GM19468 (cell line): ENCODE measurements around the gene IL17RD.

Experiments used
- ATAC-seq: cut with Tn5 transposase; IDR thresholded peaks from one replicate; pipeline ENCODE4 v1.9.1; 2021; ENCODE audit warnings: mild to moderate bottlenecking, moderate library complexity, moderate number of reproducible peaks; ENCODE audit not compliant: unreplicated experiment; ENCODE audit errors: extremely low read depth

Gene IL17RD

DNA sequence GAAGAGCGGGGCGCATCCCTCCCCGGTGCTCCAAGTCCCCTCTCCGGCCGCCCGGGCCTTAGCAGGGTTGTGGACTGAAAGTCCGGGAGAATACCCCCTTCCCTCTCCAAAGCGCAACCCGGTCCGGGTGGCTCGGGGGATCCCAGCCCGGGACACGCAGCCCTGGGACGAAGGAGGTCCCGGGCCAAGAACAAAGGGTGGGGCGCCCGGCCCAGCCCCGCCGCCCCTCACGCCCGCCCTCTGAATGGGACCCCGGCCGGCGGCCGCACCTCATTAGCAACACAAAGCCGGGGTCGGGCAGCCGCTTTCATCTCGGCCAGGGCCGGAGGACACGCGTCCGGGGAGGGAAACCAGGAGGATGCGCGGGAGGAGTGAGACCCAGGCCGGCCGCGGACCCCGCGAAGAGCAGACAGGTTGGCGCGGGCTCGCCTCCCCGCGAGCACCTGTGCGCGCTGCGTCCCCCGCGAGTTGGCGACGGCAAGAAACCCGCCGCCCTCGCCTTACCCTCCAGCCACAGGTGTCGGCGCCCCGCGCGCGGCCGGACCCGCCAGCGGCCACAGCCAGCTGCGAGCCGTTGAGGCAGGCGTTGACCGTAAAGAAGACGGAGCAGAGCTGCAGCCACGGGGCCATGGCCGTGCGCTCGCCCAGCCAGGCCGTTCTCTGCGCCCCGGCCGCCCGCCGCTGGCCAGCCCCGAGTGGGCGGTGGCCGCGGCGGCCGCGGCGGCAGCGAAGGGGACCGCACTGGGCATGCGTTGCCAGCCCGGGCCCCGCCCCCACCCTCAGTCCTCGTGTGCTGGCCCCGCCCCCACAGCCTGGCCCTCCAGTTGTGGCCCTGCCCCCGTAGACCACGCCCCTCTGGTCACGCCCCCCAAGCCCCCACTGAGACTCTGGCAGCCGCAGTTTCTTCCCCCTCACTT is at the start of gene IL17RD:
Gene IL17RD (minus strand): TSS at position 697 of the 917 bp plus-strand sequence. CDS start 67 bp downstream, at position 630.
- no peak for ATAC-seq

DNA sequence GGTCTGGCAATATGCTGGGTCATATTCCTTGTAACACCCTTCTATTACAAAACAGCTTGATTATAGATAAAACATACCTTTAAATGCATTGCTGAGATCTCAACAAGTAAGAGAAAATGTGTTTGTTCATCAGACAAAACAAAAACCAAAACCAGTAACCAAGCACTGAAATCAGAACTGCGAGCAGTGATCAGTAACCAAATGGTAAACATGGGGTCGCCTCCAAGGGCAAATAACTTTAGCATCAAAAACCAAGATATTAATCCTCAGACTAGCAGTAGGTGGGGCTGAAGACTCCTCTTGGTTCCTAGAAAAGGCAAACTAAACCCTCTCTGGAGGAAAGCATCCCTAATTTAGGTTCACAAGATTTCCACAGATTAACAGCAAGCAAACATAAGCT is 41.3 kb upstream of the IL17RD start:
- ATAC-seq, result no peak

DNA sequence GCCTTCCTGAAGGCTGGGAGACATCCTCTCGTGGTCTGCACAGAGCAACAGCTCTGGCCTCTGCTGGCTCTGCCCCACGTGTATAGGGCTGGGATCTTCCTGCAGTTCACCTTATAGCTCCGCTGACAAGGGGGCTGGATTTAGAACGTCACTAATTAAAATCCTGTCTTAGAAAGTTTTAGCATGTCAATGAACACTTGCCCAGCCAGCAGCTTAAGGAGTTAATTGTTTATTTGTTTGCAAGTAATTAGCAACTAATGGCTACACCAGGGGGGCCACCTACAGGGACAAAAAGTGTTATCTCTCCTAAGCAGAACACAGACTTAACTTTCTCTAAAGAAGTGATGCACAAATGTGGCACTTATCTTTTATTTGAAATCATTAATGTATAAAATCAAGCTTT is 34.7 kb upstream of the IL17RD start, which contains the start of gene HESX1:
Gene HESX1 (minus strand): TSS at position 84 of the 403 bp plus-strand sequence. CDS start 60 bp downstream, at position 24.
- no peak for ATAC-seq

DNA sequence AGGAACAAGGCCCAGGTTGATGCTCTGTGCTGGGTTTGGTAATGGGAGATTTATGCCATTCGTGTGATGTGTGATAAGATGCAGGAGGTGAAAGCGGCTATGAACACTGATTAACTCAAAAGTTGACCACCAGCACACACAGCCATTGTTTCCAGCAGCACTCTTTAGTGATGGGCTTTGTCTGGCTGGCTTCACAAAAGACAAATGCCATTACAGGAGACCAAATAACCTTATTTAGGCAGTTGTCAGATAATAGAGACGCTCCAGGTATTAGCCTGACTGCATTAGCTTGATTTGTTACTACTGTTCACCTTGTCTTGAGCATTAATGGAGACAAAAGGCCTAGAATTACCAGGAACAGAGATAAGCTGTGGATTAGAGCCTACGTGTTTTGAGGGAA is 29.5 kb upstream of the IL17RD start:
- no peak for ATAC-seq

DNA sequence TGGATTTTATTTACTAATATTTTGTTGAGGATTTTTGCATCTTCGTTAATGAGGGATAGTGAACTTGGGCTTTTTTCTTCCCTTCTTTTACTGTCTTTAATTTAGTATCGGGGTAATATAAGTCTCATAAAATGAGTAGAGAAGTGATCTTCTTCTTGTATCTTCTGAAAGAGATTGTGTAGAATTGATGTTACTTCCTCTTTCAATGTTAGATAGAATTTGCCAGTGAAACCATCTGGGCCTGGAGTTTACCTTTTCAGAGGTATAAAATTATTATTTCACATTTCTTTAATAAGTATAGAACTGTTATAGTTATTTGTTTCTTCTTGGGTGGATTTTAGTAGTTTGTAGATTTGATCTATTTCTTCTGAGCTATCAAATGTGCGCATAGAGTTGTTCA is 26.9 kb upstream of the IL17RD start:
- no peak for ATAC-seq

DNA sequence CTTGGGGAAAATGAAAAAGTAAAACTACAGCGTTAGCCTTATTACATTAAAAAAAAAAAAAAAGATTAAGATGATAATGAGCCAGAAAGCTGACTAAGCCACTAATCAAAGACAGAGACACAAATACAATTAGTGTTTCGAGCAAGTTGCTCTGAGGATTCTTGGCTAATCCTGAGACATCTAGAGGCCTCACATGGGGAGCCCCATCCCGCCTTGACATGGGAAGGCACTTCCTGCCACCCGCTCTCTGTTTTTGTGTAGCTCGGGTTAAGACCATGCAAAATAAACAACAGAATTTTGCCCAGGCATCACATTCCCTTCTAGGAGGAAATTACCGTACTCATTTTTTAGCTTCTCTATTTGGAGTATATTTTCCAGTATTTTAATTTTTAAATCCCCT is 19.4 kb upstream of the IL17RD start:
- ATAC-seq, result no peak

DNA sequence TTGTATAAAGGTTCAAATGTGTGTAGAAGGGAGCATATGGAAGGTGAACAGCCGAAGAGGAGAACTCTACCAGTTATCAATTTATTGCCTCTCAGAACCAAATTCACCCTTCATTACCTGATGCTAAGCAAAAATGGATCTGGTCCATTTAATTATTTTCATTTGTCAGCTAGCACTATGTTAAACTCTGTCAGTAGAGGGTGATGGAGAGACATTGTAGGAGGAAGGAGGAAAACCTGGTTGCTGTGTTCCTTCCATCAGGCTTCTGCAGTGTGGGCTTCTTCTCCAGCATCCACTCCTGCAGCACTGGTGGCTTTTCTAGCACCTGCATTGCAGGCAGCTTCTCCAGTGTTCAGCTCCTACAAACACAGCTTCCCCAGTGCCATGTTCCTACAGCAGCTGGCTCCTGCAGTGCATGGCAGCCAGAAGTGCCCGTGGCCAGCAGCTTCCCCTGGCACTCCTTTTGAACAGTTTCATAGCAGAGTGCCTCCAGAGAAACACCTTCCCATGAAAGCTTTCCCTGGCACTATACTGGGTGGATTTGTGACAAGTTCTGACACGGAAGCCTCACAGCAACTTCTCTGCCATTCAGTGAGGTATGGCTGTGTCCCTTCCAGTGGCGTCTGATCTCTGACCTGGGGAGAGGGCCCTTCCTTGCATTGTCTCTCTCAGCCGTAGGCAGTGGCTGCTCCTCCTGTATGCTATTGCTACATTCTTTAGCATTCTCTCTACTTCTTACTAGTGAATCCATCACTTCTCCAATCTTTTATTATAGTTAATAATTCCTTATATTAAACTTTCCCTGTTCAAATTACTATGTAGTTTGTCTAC is 14.6 kb upstream of the IL17RD start:
- no peak for ATAC-seq

DNA sequence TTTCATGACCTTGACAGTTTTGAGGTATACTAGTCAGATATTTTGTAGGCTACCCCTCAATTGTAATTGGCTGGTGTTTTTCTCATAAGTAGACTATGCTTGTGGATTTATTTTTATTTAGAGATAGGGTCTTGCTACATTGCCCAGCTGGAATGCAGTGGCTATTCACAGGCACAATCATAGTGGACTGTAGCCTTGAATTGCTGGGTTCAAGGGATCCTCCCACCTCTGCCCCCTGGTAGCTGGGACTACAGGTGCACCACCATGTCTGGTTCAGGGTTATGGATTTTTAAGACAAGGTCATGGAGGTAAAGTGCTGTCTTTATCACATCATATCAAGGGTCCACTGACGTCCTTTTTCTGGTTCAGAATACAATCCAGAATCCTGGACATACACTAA is 10.9 kb upstream of the IL17RD start:
- no peak for ATAC-seq

DNA sequence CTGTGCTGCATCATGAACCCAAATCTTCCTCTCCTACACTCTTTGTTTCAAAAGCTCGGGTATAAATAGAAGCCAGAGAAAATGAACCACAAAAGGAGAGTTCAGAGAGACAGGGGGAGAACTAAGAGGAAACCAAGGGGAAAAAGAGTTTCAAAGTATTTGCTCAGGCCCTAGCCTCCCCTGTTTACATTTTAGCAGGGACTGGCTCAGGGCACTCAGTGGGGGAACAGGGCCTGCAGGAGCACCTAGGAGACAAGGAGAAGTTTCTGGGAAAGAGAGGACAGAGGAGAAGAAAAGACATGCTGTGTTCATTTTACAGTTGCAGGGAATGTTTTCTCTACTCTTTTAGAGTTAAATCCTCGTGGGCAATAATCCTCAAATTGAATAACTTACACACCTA is 8.5 kb upstream of the IL17RD start:
- no peak for ATAC-seq

DNA sequence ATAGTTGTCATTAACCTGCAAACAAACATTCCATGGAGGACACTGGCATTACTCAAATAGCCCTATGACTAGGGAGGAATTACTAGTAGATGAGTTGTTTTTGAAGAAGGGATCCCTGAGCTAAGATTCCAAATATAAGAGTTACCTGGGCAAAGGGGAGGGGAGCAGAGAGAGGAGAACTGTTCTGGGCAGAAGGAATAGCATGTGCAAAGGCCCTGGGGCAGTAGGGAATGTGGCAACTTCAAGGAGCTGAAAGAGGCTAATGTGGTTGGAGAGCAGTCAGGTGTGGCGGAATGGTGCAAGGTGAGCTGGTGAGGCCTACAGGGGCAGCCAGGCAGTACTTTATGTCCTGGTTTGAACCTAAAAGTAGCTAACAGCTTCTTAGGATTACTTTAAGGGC is 5.8 kb upstream of the IL17RD start:
- ATAC-seq, result no peak

DNA sequence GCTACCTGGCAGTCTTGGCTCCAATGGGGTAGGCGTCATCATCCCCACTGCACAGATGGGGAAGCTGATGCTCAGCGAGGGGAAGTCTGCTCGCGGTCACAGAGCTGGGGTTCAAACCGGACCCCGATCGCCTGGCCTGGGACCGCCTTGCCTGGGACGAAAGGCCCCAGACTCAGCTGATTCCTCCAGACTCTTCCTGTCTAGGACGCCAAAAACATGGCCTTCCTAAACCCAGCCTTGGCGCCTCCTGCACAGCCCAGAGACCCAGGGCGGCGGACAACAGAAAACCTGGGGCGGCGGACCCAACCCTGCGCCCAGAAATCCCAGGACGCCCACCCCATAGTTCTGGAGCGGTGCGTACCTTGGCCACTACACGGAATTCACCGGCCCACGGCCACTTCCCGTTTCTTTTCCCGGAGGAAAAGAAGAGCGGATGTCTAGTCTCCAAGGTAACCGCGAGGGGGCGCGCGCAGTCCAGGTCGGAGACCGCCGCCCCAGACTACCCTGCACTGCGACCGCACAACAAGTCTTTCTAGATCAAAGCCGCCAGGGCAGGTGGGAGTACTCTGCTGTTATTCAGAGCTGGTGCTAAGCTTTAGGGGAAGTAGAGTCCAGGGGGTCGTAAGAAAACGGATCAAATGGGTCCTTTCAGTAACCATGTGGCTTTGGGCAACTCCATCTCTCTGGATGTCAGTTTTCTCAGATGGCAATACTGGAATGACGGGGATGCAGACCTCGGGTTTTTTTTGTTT is 4.9 kb upstream of the IL17RD start:
- no peak for ATAC-seq

DNA sequence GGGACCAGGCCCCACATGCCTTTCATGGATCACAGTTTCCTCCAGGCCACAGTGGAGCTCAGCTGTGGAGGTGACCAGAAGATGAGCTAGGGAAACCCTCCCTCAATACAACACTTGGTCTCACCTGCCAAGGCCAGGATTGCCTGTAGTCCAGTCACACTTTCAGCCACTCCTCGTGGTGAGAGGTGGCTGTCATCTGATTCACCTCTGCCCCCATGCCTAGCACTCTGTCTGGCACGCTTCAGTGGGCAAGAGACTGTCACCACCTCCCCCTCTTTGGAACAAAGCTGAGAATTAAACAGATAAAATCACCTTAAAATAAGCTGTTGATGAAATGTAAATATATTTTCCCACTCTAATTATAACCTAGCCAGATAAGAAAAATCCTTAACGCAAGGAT is 4.0 kb upstream of the IL17RD start:
- no peak for ATAC-seq

DNA sequence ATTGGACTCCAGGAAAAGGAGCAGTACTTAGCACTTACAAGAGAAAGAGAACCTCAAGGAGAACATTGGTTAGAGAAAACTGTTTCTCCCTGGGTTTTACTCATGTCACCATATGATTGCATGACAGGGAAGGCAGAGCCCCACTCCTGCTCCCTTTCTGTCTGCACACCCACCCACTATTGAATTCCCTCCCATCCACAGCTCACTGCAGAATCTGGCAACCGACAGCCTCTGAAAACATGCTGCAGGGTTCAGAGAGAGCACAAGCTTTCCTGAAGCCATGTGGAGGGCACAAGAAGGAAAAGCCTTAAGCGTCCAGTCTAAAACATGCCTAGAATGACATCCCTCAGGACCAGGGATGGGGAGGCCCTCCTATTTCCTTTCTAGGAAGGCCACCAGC is 3.0 kb upstream of the IL17RD start:
- ATAC-seq, result no peak

DNA sequence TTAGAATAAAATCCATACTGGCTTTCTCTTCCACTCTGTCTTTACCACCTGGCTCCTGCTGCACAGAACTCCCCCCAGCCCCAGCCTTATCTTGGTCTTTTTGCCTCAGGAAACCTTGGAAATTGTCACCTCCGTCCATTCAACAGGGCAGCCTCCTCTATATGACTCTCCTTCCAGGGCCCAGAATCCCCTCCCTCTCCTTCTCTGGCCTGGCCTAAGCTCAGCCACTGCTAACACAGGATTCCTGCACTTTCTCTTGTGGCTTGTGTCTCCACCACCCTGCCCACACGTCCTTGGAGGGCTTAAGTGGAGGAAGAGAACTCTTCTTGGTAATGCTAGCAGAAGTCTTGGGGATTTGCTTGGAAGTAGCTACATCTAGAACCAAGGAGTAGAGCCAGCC is 1.5 kb upstream of the IL17RD start:
- ATAC-seq, result no peak

DNA sequence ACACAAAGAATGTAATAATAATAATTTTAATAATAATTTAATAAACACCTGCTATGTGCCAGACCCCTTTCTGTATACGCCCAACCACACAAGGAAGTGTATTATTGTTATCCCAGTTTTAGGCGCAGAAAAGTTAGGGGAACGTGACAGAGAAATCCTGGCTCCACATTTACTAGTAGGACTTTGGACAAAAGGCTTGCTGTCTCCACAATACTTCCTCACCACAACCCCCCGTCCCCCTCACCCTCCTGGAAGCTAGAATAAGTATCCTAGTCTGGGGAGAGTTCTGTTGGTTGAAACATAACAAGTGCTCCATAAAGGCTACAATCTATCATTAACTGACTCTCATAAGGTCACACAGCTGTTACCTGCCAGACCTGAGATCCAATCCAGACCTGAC is 488 bp upstream of the IL17RD start:
- no peak for ATAC-seq

DNA sequence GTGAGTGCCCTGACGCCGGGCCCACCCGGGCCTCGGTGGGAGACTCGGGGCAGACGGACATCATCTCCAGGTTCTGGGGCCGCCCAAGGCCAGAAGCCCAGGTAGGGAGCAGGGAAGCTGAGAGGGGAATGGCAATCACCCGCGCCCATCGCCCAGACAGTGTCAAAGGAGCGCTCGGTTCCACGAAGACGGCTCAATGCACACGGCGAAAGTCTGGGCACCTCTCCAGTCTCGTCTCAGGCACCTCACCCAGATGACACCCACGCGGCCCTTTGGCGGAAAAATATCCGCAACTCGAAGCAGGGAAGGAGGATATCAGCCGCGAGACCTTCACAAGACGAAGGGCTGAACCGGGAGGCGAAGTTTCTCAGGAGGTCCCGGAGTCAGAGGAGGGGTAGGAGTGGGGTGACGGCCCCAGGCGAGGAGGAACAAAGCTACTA is 916 bp downstream of the IL17RD start:
- no peak for ATAC-seq

DNA sequence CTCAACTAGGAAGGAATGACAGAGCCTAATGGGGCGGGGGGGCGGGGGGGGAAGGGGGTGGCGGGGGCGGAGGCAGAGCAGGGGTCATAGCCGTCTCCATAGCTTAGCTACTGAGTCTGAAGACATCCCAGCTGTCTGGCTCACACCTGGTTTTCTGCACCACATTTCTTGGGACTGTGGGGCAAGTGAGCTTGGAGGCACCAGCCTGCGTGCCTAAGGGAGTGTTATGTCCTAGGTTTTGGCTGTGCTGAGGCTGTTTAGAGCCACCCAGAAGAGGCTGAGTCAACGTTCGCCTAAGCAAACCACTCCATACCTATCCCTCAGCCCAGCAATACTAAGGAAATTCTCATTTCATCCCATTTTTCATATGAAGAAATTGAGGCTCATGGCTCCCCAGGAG is 1.4 kb downstream of the IL17RD start:
- ATAC-seq, result no peak

DNA sequence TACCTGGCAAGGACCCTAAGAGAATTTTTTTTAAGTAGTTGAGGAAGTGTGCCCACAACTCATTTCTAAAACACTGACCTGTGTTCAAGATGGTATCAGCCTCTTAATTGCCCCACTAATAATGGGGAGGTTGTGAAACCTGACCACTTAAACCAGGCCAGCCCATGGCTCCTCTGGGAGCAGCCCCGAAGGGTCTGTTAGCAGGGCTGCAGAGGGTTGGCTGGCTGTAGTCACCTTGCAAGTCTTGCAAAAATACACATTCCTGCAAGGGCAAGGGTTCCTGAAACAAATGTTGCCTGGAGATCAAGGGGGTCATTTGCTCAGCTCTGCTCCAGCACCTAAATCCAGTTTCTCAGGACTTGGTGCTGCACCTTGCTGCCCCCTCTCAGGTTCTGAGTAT is 3.2 kb downstream of the IL17RD start:
- ATAC-seq, result no peak

DNA sequence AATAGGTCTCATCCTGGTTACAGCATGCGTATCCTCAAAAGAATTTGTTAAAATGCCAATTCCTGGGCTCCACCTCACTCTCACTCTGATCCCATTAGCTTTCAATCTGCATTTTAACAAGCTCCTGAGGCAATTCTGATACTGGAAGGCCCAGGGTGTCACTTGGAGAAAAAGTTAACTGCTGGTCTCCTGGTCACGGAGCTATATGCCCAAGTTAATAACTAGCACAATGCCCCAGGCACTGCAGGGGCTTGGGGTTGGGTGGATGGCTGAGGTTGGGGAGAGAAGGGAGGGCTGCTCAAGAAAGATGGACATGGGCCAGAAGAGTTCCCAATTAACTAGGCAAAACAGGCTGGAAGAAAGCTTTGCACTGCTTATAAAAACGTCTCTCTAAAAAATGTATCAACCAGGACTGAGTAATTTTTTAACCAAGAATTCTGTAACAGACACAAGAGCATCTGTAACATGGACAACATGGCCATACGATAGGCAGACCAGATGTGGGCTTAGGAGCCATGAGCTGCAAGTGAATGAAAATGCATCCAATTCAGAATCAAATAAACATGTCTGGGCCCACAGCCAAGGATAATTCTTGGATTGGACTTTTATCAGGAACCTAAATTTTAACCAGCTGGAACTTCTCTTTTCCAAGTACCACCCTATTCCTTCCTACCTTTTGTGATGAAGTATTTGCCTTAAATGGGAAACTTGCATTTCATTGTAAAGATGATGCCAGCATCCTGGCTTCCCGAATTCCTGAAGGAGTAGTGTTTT is 4.2 kb downstream of the IL17RD start:
- ATAC-seq, result no peak
